ENCODE results near the gene TPK1.

TPK1 gene

GRCh38 chr7:144792050-144792449 is 43.8 kb downstream of the TPK1 start:
- H3K27me3 ChIP-seq (replicated peaks; ENCODE audit: control insufficient read depth, insufficient read depth, low read length) = no peaks in the 10 kb centered on the region
- H3K4me3 ChIP-seq (replicated peaks; ENCODE audit: low read depth, low read length) = no peak overlapping the region
- H3K36me3 ChIP-seq (ENCODE audit: control insufficient read depth, insufficient read depth, low read length) = no peaks in the 10 kb centered on the region
- DNase-seq (ENCODE audit: extremely low read depth, insufficient read length) = no peak
- no peak for TF ChIP-seq CTCF (IDR thresholded peaks at IDR 0.05; ENCODE audit: insufficient read depth, low read length, poor library complexity, severe bottlenecking)

- no peaks in the 10 kb centered on the region for H3K27me3 ChIP-seq (replicated peaks; ENCODE audit: control insufficient read depth, insufficient read depth, low read length)
- H3K4me3 ChIP-seq (replicated peaks; ENCODE audit: low read depth, low read length) = no peak overlapping the region
- no peak for TF ChIP-seq CTCF (IDR thresholded peaks at IDR 0.05; ENCODE audit: insufficient read depth, low read length, poor library complexity, severe bottlenecking)
- DNase-seq (ENCODE audit: extremely low read depth, insufficient read length) = no peak
- H3K36me3 ChIP-seq (ENCODE audit: control insufficient read depth, insufficient read depth, low read length) = no peaks in the 10 kb centered on the region
Observed at GRCh38 chr7:144791488-144791887, 44.4 kb downstream of the TPK1 start.

GRCh38 chr7:144787127-144787526 is 48.7 kb downstream of the TPK1 start:
- DNase-seq (ENCODE audit: extremely low read depth, insufficient read length) = no peak

GRCh38 chr7:144786522-144786921 is 49.3 kb downstream of the TPK1 start:
- peak; percentile 49 for TF ChIP-seq CTCF (IDR thresholded peaks at IDR 0.05; ENCODE audit: insufficient read depth, low read length, poor library complexity, severe bottlenecking)
- no peak for DNase-seq (ENCODE audit: extremely low read depth, insufficient read length)
- Histone ChIP-seq H3K27me3 (replicated peaks; ENCODE audit: control insufficient read depth, insufficient read depth, low read length) (no peaks in the 10 kb centered on the region), H3K4me3 (replicated peaks; ENCODE audit: low read depth, low read length) (no peak overlapping the region), H3K36me3 (ENCODE audit: control insufficient read depth, insufficient read depth, low read length) (no peaks in the 10 kb centered on the region)

More at GRCh38 chr7:144787127-144787526, 48.7 kb downstream of the TPK1 start:
- Histone ChIP-seq H3K36me3 (ENCODE audit: control insufficient read depth, insufficient read depth, low read length) (no peaks in the 10 kb centered on the region), H3K27me3 (replicated peaks; ENCODE audit: control insufficient read depth, insufficient read depth, low read length) (no peaks in the 10 kb centered on the region), H3K4me3 (replicated peaks; ENCODE audit: low read depth, low read length) (no peak overlapping the region)
- TF ChIP-seq CTCF (IDR thresholded peaks at IDR 0.05; ENCODE audit: insufficient read depth, low read length, poor library complexity, severe bottlenecking) = peak; percentile 10

GRCh38 chr7:144786079-144786478 is 49.8 kb downstream of the TPK1 start:
- no peak for TF ChIP-seq CTCF (IDR thresholded peaks at IDR 0.05; ENCODE audit: insufficient read depth, low read length, poor library complexity, severe bottlenecking)
- Histone ChIP-seq H3K36me3 (ENCODE audit: control insufficient read depth, insufficient read depth, low read length) (no peaks in the 10 kb centered on the region), H3K27me3 (replicated peaks; ENCODE audit: control insufficient read depth, insufficient read depth, low read length) (no peaks in the 10 kb centered on the region), H3K4me3 (replicated peaks; ENCODE audit: low read depth, low read length) (no peak overlapping the region)
- DNase-seq (ENCODE audit: extremely low read depth, insufficient read length) = no peak

GRCh38 chr7:144785521-144785920 is 50.3 kb downstream of the TPK1 start:
- H3K36me3 ChIP-seq (ENCODE audit: control insufficient read depth, insufficient read depth, low read length) = no peaks in the 10 kb centered on the region
- no peaks in the 10 kb centered on the region for H3K27me3 ChIP-seq (replicated peaks; ENCODE audit: control insufficient read depth, insufficient read depth, low read length)
- DNase-seq (ENCODE audit: extremely low read depth, insufficient read length) = no peak
- H3K4me3 ChIP-seq (replicated peaks; ENCODE audit: low read depth, low read length) = no peak overlapping the region
- no peak for TF ChIP-seq CTCF (IDR thresholded peaks at IDR 0.05; ENCODE audit: insufficient read depth, low read length, poor library complexity, severe bottlenecking)
